ENCODE data around the gene PMP22.
A peak's percentile ranks its signal among the peaks of the same experiment; 100 is the strongest.

GRCh38 chr17:15263206-15263579, 1.9 kb downstream of the PMP22 start:
- TF ChIP-seq CTCF (optimal IDR thresholded peaks at IDR 0.05 in 1 of 3, IDR thresholded peaks at IDR 0.05 in 1 of 3, conservative IDR thresholded peaks at IDR 0.05 in 1 of 3; ENCODE audit: extremely low read depth in 1 of 3, insufficient read depth in 2 of 3, low read length in 3 of 3), result no peak
- peak; percentile 3 for TF ChIP-seq EZH2 (IDR thresholded peaks at IDR 0.05; ENCODE audit: low read length)
